HG02885 (cell line): ENCODE measurements around the gene TBC1D3I.
"Not testable (repeated sequence)": the region's sequence is repeated elsewhere in the genome, so short reads cannot be mapped to it uniquely, and the experiment has no call there.

ENCODE experiments used
- ATAC-seq: cut with Tn5 transposase; IDR thresholded peaks from one replicate; pipeline ENCODE4 v1.9.1; 2021; ENCODE audit warnings: mild to moderate bottlenecking; ENCODE audit not compliant: unreplicated experiment, poor library complexity

Gene TBC1D3I

DNA sequence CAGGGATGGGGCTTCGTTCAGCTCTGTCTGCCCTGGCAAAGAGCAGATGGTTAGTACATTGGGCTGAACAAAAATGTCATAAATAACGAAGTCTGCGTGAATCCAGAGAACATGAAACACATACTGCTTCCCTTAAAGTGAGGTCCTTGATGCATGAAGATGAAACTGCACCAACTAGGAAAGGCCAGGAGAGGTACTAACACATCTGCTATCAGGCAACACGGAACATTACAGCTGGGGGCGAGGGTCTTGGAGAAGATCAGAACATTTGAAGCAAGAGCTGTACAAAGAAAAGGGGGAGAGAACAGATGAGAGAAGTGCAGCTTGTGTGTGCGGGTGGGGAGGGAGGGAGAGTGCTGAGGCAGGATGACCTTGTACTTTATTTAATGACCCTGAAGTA, 57.0 kb downstream of the TBC1D3I start:
- ATAC-seq: not testable (repeated sequence)

DNA sequence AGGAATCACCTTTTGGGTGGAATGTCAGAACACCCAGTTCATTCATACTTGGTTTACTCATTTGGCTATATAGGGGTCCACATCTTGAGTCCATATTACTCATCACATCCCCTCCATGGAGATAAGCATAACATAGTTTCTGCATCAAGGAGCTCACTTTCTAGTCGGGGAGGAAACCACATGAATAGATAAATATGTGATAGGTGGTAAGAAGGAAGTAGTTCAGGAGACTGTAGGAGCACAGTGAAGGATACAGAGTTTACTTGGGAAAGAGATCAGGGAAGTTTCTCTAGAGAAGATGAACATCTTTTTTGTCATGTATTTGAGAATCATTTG, 57.9 kb downstream of the TBC1D3I start:
- ATAC-seq: not testable (repeated sequence)

DNA sequence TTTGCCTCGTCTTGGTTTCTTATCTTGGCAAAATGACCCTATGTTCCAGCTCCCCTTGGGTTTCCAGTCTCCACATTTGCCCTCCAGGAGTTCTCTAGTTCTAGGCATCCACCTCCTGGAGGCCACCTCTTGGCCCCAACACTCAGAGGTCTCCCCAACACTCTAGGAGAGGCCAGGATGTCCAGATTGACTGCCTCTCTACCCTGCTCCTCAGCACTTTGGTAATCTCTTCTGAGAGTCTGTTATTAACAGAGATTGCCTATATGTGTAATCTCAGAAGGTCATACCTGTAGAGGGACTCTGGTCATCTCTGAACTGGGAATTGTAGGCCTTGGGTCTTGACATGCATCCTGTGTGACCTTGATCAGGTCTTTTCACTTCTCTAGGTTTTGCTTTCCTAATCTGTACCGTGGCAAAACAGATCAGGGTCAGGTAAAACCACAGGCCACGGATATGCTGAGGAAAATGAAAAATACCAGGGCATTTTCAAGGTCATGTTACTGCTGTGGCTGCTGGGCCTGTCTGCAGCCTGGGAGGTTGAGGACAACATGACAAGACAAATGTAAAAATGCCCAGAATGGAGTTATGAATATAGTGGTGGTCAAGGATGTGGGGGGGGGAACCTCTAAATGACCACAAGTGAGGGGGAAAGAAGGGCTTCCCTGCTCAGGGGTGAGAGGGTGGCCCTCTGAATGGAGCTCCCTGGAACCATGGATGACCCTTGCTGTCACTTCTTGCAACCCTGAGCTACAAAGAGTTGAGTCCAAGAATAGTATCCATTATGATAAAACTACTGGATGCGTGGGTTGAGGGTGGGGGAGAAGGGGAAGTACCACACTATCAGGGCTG, 58.5 kb downstream of the TBC1D3I start:
- ATAC-seq: no peak

DNA sequence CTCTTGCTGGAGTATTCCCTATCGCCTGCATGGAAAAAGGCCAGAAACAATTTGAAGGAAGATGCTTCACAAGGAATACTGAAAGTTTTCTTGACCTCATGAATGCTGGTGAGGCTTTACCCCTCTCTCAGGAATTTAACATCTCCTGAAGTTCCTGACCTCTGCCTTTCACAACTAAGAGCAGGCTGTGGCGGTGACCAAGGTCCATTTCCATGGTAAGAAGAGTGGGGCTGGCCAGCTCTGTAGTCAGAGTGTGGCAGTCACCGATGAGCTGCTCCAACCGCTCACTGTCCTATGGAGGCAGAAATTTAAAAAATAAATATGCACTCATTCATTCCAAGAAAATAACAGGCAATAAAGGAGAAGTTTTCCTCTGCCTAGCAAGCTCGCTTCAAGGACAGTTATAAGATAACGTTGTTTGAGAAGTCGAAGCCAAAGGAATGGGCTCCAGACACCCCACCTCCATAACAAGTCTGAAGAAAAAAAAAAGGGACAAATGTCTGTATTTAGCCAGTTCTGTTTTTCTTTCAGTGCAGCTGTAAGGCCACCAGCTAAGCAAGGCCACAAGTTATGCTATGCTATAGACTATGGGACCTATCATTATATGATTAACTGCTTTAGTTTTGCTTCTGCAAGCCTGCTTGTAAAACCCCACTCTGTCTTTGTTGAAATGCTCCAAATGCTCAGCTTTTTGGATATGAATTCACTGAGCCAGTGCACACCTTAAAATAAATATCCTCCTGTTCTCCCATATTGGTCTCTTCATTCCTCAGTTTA, 59.5 kb downstream of the TBC1D3I start:
- ATAC-seq: no peak
